Activated CD8-positive, alpha-beta T cell treated with anti-CD3 and anti-CD28 coated beads for 36 hours (primary cell): ENCODE measurements around the gene KIAA1586. TPM values are rescaled to one million over a fixed set of nuclear protein-coding genes. Genes with fewer than 3 reads are reported as not detected.
A peak's percentile ranks its signal among the peaks of the same experiment; 100 is the strongest.
"Not testable (repeated sequence)": the region's sequence is repeated elsewhere in the genome, so short reads cannot be mapped to it uniquely, and the experiment has no call there.

ENCODE experiments used
- ATAC-seq: fragments of 200-7000 bp; cut with Tn5 transposase; one replicate; pipeline ENCODE4 v1.10.0; 2021; ENCODE audit warnings: mild to moderate bottlenecking, moderate library complexity
- CTCF ChIA-PET: fragments of 350-600 bp; sonication (Branson Sonifier 250); formaldehyde crosslinking; loops from one replicate; lab custom pipeline; 2021; ENCODE audit warnings: antibody characterized with exemption; lab: Charles Lee
- POLR2A ChIA-PET: fragments of 350-600 bp; sonication (Branson Sonifier 250); formaldehyde crosslinking; loops from one replicate; lab custom pipeline; 2021; ENCODE audit warnings: antibody characterized with exemption; lab: Charles Lee
- DNase-seq: peaks from one replicate; pipeline ENCODE4 v3.0.0-alpha.2; 2020
- H3K27ac Mint-ChIP-seq: one replicate; pipeline ENCODE4 v1.8.0; 2021; ENCODE audit warnings: mild to moderate bottlenecking, mixed read lengths
- H3K27me3 Mint-ChIP-seq: one replicate; pipeline ENCODE4 v1.8.0; 2021; ENCODE audit warnings: mixed read lengths
- H3K36me3 Mint-ChIP-seq: one replicate; pipeline ENCODE4 v1.8.0; 2021; ENCODE audit warnings: low read depth, mixed read lengths
- H3K4me1 Mint-ChIP-seq: one replicate; pipeline ENCODE4 v1.8.0; 2021; ENCODE audit warnings: low read depth, mixed read lengths
- H3K4me3 Mint-ChIP-seq: one replicate; pipeline ENCODE4 v1.8.0; 2021; ENCODE audit warnings: mild to moderate bottlenecking, moderate library complexity, mixed read lengths
- H3K9me3 Mint-ChIP-seq: one replicate; pipeline ENCODE4 v1.8.0; 2021; ENCODE audit warnings: mixed read lengths
- intact Hi-C: fragments of 100-400 bp; cut with micrococcal nuclease; formaldehyde crosslinking; loops from one replicate; pipeline ENCODE4 v1.10.0; 2022
- total RNA-seq, 2 experiments: library from RNA; stranded (reverse); gene quantifications; one replicate each; pipeline ENCODE4 v1.2.3, GENCODE V29; 2021
- TF ChIP-seq, protein P1 (sequence below): fragments of 200-600 bp; IDR thresholded peaks from one replicate; pipeline ENCODE4 v1.8.0; 2022; ENCODE audit warnings: antibody characterized with exemption, mild to moderate bottlenecking

The KIAA1586 gene
- 10 to 100 TPM; 16.0 to 18.7 TPM for total RNA-seq

DNA sequence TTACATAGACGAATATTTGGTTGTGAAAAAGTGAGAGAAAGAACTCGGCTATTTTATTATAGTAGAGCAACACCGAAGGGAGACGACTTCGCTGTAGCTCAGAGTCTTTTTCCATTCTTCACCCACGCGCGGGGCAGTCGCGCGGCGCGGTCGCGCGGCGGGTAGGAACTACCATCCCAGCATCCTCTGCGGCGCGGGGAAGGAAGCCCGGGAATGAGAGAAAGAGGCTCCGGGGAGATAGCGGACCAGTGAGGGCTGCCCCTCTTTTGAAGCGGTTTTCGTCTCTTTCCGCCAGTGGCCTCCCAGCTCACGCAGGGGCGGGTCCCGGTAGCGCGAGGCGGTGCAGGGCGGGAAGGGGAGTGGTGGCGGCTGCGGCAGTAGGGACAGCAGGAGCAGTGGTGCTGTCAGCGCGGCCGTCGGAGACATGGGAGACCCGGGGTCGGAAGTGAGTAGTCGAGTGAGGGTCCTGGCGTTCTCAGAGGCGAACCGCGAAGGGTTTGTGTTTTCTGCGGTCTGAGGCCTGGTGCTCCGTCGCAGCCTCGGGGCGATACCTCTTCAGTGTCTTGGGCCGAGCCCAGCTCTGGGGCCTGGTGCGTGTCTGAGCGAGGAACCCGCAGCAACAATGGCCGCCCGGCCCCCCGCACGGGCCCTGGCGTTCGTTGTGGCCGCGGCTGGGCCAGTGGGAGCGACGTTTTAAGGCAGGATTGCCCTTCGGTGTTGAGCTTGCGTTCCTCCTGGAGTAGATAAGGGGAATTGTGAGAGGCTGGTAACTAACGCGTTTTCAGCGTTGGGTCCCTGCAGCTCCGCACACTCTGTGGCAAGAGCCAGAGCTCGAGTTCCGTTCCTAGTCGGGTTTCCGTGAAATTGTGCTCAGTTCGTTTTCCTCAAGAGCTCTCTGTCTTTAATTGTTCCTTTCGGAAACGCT, at the start of gene KIAA1586:
Gene KIAA1586, plus strand, starts transcription at position 362 of the 925 bp plus-strand sequence. Its CDS starts 63 bp downstream, at position 425.
- peak; percentile 92 for ATAC-seq
- POLR2A ChIA-PET, H3K9me3 Mint-ChIP-seq, intact Hi-C loops: not testable (repeated sequence)
- peaks cover 28% of the 10 kb centered on the region for H3K4me1 Mint-ChIP-seq
- peaks cover 29% of the 10 kb centered on the region for H3K36me3 Mint-ChIP-seq
- H3K27ac Mint-ChIP-seq, result peak within 1 kb of the TSS; percentile 91
- peaks cover 24% of the 10 kb centered on the region for H3K27me3 Mint-ChIP-seq
- peak; percentile 85 for DNase-seq
- CTCF ChIA-PET, result interaction anchor here (0.8 to 1.6 kb wide), 9 partner anchors 11 to 270 kb away, joined by 3 to 9 read pairs (median 5); partner anchors contain the start of genes BEND6, PRIM2 and RAB23
- peak within 1 kb of the TSS; percentile 87 for H3K4me3 Mint-ChIP-seq

DNA sequence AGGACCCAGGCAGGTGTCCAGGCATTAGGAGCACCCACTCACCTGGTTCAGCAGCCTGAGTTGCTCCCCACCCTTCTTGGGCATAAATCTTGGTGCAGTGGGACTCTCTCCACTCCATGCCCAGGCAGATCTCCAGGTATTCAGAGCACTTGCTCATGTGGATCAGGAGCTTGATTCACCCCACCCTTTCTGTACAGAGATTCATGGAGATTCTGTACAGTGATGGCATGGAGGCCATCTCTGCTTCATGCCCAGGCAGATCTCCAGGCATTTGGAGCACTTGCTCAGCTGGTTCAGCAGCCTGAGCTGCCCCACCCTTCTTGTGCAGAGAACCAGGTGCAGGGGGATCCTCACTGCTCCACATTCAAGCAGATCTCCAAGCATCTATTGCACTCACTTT, 47.4 kb upstream of the KIAA1586 start:
- ATAC-seq, result no peak
- TF ChIP-seq, protein P1, sequence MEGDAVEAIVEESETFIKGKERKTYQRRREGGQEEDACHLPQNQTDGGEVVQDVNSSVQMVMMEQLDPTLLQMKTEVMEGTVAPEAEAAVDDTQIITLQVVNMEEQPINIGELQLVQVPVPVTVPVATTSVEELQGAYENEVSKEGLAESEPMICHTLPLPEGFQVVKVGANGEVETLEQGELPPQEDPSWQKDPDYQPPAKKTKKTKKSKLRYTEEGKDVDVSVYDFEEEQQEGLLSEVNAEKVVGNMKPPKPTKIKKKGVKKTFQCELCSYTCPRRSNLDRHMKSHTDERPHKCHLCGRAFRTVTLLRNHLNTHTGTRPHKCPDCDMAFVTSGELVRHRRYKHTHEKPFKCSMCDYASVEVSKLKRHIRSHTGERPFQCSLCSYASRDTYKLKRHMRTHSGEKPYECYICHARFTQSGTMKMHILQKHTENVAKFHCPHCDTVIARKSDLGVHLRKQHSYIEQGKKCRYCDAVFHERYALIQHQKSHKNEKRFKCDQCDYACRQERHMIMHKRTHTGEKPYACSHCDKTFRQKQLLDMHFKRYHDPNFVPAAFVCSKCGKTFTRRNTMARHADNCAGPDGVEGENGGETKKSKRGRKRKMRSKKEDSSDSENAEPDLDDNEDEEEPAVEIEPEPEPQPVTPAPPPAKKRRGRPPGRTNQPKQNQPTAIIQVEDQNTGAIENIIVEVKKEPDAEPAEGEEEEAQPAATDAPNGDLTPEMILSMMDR, result no peak
- intact Hi-C loops, result no loop called here
- ChIA-PET CTCF (no interaction called here), POLR2A (no interaction called here)
- no peaks in the 10 kb centered on the region for H3K4me1 Mint-ChIP-seq
- H3K27ac Mint-ChIP-seq, result no peak overlapping the region
- no peak for DNase-seq
- H3K9me3 Mint-ChIP-seq, result no peaks in the 10 kb centered on the region
- H3K36me3 Mint-ChIP-seq, result no peaks in the 10 kb centered on the region
- H3K27me3 Mint-ChIP-seq, result no peaks in the 10 kb centered on the region
- no peak overlapping the region for H3K4me3 Mint-ChIP-seq

DNA sequence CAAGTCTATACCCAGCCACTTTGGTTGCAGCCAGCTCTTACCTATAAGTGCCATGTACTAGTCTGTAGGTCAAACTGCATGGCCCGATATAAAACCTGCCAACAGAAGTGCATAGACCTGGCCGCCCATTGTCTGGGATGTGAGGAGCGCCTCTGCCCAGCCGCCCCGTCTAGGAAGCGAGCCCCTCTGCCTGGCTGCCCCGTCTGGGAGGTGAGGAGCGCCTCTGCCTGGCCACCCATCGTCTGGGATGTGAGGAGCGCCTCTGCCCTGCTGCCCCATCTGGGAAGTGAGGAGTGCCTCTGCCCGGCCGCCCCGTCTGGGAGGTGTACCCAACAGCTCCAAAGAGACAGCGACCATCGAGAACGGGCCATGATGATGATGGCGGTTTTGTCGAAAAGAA, 46.7 kb upstream of the KIAA1586 start:
- H3K4me3 Mint-ChIP-seq, POLR2A ChIA-PET, intact Hi-C loops, H3K27ac Mint-ChIP-seq, H3K27me3 Mint-ChIP-seq, ATAC-seq, H3K36me3 Mint-ChIP-seq, DNase-seq, H3K9me3 Mint-ChIP-seq, H3K4me1 Mint-ChIP-seq, CTCF ChIA-PET: not testable (repeated sequence)

DNA sequence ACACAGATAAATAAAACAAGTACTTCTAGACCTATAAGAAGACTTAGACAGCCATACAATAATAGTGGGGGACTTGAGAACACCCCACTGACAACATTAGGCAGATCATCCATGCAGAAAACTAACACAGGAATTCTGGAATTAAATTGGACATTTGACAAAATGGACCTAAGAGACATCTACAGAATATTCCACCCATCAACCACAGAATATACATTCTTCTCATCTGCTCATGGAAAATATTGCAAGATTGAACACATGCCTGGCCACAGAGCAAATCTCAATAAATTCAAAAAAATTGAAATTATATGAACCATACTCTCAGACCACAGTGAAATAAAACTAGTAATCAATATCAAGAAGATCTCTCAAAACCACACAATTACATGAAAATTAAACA, 44.3 kb upstream of the KIAA1586 start:
- H3K36me3 Mint-ChIP-seq, result no peaks in the 10 kb centered on the region
- no peaks in the 10 kb centered on the region for H3K9me3 Mint-ChIP-seq
- intact Hi-C loops, result no loop called here
- H3K27me3 Mint-ChIP-seq, result no peaks in the 10 kb centered on the region
- ATAC-seq (no peak), DNase-seq (no peak)
- H3K4me1 Mint-ChIP-seq, result no peaks in the 10 kb centered on the region
- POLR2A ChIA-PET, result no interaction called here
- CTCF ChIA-PET, result no interaction called here
- no peak overlapping the region for H3K27ac Mint-ChIP-seq
- H3K4me3 Mint-ChIP-seq, result no peak overlapping the region
- TF ChIP-seq, protein P1, result no peak

GRCh38 chr6:57004292-57004691, 42.2 kb upstream of the KIAA1586 start:
- Mint-ChIP-seq H3K36me3 (no peaks in the 10 kb centered on the region), H3K4me3 (no peak overlapping the region), H3K27me3 (no peaks in the 10 kb centered on the region), H3K4me1 (no peaks in the 10 kb centered on the region), H3K27ac (no peak overlapping the region), H3K9me3 (no peaks in the 10 kb centered on the region)
- DNase-seq (no peak), ATAC-seq (no peak)
- TF ChIP-seq, protein P1, result no peak
- intact Hi-C loops, result no loop called here
- CTCF ChIA-PET, result interaction anchor here (0.9 to 1.5 kb wide), 2 partner anchors 17 to 312 kb away, joined by 3 read pairs; no protein-coding TSS in a partner anchor
- POLR2A ChIA-PET, result no interaction called here

DNA sequence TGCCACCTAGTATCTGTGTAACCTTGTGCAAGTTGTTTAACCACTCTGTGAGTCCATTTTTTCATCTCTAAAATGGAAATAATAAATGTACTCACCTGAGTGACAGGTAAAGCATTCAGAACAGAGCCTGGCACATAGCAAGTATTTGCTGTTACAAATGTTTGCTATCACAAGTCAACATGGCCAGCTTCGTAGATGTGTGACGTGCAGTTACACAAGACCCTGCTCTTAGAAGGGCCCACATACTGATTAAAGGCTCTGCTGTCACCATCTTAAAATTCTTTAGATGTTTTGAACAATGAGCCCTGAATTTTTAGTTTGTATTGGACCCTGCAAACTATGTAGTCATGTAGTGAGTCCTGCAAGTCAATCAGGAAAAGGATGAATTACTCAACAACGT, 40.4 kb upstream of the KIAA1586 start:
- H3K9me3 Mint-ChIP-seq, result no peaks in the 10 kb centered on the region

DNA sequence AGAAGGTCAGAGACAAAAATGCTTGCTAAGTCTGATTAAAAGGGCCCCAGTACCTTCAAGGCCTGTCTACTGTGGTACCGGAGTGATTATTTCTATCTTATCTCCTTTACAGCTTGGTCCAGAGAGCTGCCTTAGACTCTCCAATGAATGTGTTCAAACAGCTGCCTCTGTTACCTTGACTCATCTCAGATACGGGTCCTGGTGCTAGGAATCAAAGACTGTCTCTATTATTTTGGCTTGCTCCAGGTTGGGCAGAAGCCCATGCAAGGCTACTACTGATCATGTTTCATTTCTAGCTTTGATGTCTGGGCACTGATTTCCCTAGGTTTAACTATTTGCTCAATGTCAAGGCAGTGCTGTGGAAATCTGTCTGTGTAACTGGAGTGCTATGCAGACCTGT, 38.4 kb upstream of the KIAA1586 start:
- CTCF ChIA-PET, DNase-seq, H3K4me1 Mint-ChIP-seq, H3K27ac Mint-ChIP-seq, H3K4me3 Mint-ChIP-seq, POLR2A ChIA-PET, ATAC-seq, intact Hi-C loops, H3K9me3 Mint-ChIP-seq, H3K36me3 Mint-ChIP-seq, H3K27me3 Mint-ChIP-seq: not testable (repeated sequence)

More for the DNA sequence above, 40.4 kb upstream of the KIAA1586 start:
- no peaks in the 10 kb centered on the region for H3K36me3 Mint-ChIP-seq
- no peaks in the 10 kb centered on the region for H3K4me1 Mint-ChIP-seq
- H3K4me3 Mint-ChIP-seq, result no peak overlapping the region
- TF ChIP-seq, protein P1, result no peak
- CTCF ChIA-PET, result no interaction called here
- intact Hi-C loops, result no loop called here
- no peaks in the 10 kb centered on the region for H3K27me3 Mint-ChIP-seq
- H3K27ac Mint-ChIP-seq, result no peak overlapping the region
- ATAC-seq (no peak), DNase-seq (no peak)
- POLR2A ChIA-PET, result no interaction called here
